DMS153 treated with DMSO at 0.1 percent for 48 hours (cell line): ENCODE measurements around the gene ZCWPW2.

Experiments used
- DNase-seq: peaks from one replicate; lab custom pipeline; 2025; ENCODE audit not compliant: unreplicated experiment; lab: John Stamatoyannopoulos, UW

ZCWPW2 gene

GRCh38 chr3:28575100-28575745 lies 226.7 kb downstream of the ZCWPW2 start:
- no peak for DNase-seq
